K562 (cell line): ENCODE results near the gene OR52I2. TPM values are rescaled to one million over a fixed set of nuclear protein-coding genes. Genes with fewer than 3 reads are reported as not detected.

ENCODE experiments used
- ATAC-seq: fragments of 200-7000 bp; cut with Tn5 transposase; 3 replicates; pipeline ENCODE4 v1.9.1; 2020; ENCODE audit warnings: moderate library complexity
- BruUV-seq: library from RNA; stranded (reverse); fragments of 400-500 nt; replicated peaks from 2 replicates; lab custom pipeline; 2021; lab: Mats Ljungman, UMichigan
- CTCF ChIA-PET: fragments of 300-600 bp; formaldehyde crosslinking; extraction: SDS; loops from one replicate; lab custom pipeline; 2021; ENCODE audit warnings: low intra/inter-chr PET ratio; lab: Yijun Ruan, JAX
- POLR2A ChIA-PET: fragments of 300-600, 350-650 bp; sonication (Branson Sonifier 250); formaldehyde crosslinking; extraction: SDS; loops from one replicate; lab custom pipeline; 2021; ENCODE audit warnings: antibody characterized with exemption, inconsistent platforms; lab: Yijun Ruan, JAX
- DNase-seq, 4 experiments: peaks; one replicate each; pipeline versions ENCODE4 v3.0.0 to v3.0.0-alpha.2; 2011 to 2018; ENCODE audit warnings: low spot score in 3 of 4, mixed read lengths in 3 of 4; ENCODE audit errors: extremely low read depth in 1 of 4
- FAIRE-seq: peaks from 2 replicates; lab custom pipeline; 2011; peaks lifted over from hg19 to GRCh38; lab: Jason Lieb, UNC
- H2AFZ ChIP-seq: 2 replicates; pipeline ENCODE4 v1.6.0; 2011; ENCODE audit warnings: low read depth, low read length, control low read depth, inconsistent platforms
- H3K27ac ChIP-seq: fragments of 200-600 bp; 3 replicates; pipeline ENCODE4 v1.8.0; 2011; ENCODE audit warnings: low read depth, mild to moderate bottlenecking, control low read depth, inconsistent platforms, low read length, moderate library complexity, mixed read lengths; ENCODE audit errors: extremely low read depth
- H3K27me3 ChIP-seq, 2 experiments: fragments of 300-600 bp in 1 of 2; 2 replicates in 1 of 2; 3 replicates in 1 of 2; pipeline versions ENCODE4 v1.6.0 to v1.8.0; 2011; ENCODE audit warnings: inconsistent platforms in 2 of 2, low read length in 2 of 2, mild to moderate bottlenecking in 1 of 2, mixed read lengths in 1 of 2, moderate library complexity in 1 of 2; ENCODE audit not compliant: control insufficient read depth in 2 of 2, insufficient read depth in 2 of 2
- H3K36me3 ChIP-seq: fragments of 300-600 bp; 3 replicates; pipeline ENCODE4 v1.8.0; 2011; ENCODE audit warnings: mild to moderate bottlenecking, low read length, inconsistent platforms; ENCODE audit not compliant: control insufficient read depth, insufficient read depth
- H3K4me1 ChIP-seq, 2 experiments: fragments of 200-600 bp in 1 of 2; replicated peaks in 1 of 2; 2 replicates in 1 of 2; 3 replicates in 1 of 2; pipeline versions ENCODE4 v1.5.1 to v1.8.0; 2011; ENCODE audit warnings: inconsistent platforms in 2 of 2, low read length in 2 of 2, mild to moderate bottlenecking in 1 of 2, mixed read lengths in 1 of 2, moderate library complexity in 1 of 2; ENCODE audit not compliant: control insufficient read depth in 2 of 2, insufficient read depth in 2 of 2
- H3K4me2 ChIP-seq: 2 replicates; pipeline ENCODE4 v1.6.1; 2011; ENCODE audit warnings: low read length, control low read depth, inconsistent platforms, mixed read lengths; ENCODE audit not compliant: insufficient read depth
- H3K4me3 ChIP-seq: fragments of 200-600 bp; sonication (generic), shearing (Covaris generic); 2 replicates; pipeline ENCODE4 v1.5.1; 2016; ENCODE audit warnings: control low read depth, inconsistent platforms
- H3K79me2 ChIP-seq: fragments of 200-600 bp; 3 replicates; pipeline ENCODE4 v1.8.0; 2011; ENCODE audit warnings: low read length, inconsistent platforms; ENCODE audit not compliant: control insufficient read depth, insufficient read depth
- H3K9ac ChIP-seq, 2 experiments: 2 replicates each; pipeline versions ENCODE4 v1.6.0 to v1.6.1; 2011; ENCODE audit warnings: low read depth in 2 of 2, low read length in 2 of 2, control low read depth in 1 of 2, inconsistent platforms in 1 of 2, mild to moderate bottlenecking in 1 of 2, mixed read lengths in 1 of 2; ENCODE audit not compliant: insufficient read depth in 1 of 2
- H3K9me1 ChIP-seq: one replicate; pipeline ENCODE4 v1.6.0; 2011; ENCODE audit warnings: inconsistent platforms, mild to moderate bottlenecking, low read length, moderate library complexity; ENCODE audit not compliant: control insufficient read depth, insufficient read depth
- H3K9me3 ChIP-seq: replicated peaks from 2 replicates; pipeline ENCODE4 v1.5.1; 2011; ENCODE audit warnings: low read depth, low read length, inconsistent platforms; ENCODE audit not compliant: control insufficient read depth, insufficient read depth
- H4K20me1 ChIP-seq: replicated peaks from 2 replicates; pipeline ENCODE4 v1.6.1; 2011; ENCODE audit warnings: low read length, inconsistent platforms, mixed read lengths; ENCODE audit not compliant: control insufficient read depth, insufficient read depth
- CHCHD3 ChIP-seq: fragments of 250-450 bp; sonication (Bioruptor Pico); IDR thresholded peaks from 2 replicates; pipeline ENCODE4 v2.1.2; 2022; ENCODE audit warnings: mild to moderate bottlenecking
- CXXC5 ChIP-seq: fragments of 250-450 bp; sonication (Bioruptor Pico); IDR thresholded peaks from 2 replicates; pipeline ENCODE4 v1.8.0; 2022; ENCODE audit warnings: inconsistent platforms, mild to moderate bottlenecking, moderate library complexity
- E2F4 ChIP-seq: sonication (generic); formaldehyde crosslinking; IDR thresholded peaks from 2 replicates; pipeline ENCODE4 v1.8.0; 2022; ENCODE audit warnings: mild to moderate bottlenecking, low read depth, missing genetic modification reagents
- ELF1 ChIP-seq: fragments of 200-800 bp; sonication (Bioruptor generic); IDR thresholded peaks from 2 replicates; pipeline ENCODE4 v1.6.1; 2016; ENCODE audit warnings: missing genetic modification characterization, missing compliant biosample characterization
- FOSL1 ChIP-seq: fragments of 200-800 bp; sonication (Bioruptor generic); conservative IDR thresholded peaks from 2 replicates; pipeline ENCODE4 v1.6.1; 2016; ENCODE audit warnings: missing genetic modification characterization, missing compliant biosample characterization
- KLF16 ChIP-seq: IDR thresholded peaks from 2 replicates; pipeline ENCODE4 v1.6.1; 2016; ENCODE audit warnings: antibody characterized with exemption
- MAFF ChIP-seq: IDR thresholded peaks from 2 replicates; pipeline ENCODE4 v1.6.1; 2012; ENCODE audit warnings: low read length, improper control_type of control experiment
- MAFG ChIP-seq: fragments of 450-650 bp; conservative IDR thresholded peaks from 2 replicates; pipeline ENCODE4 v1.6.1; 2016; ENCODE audit warnings: missing genetic modification characterization, missing compliant biosample characterization
- MAX ChIP-seq: sonication (generic); formaldehyde crosslinking; IDR thresholded peaks from 2 replicates; pipeline ENCODE4 v1.9.0; 2022; ENCODE audit warnings: mild to moderate bottlenecking, missing genetic modification reagents
- PREB ChIP-seq: sonication (generic); formaldehyde crosslinking; IDR thresholded peaks from 2 replicates; pipeline ENCODE4 v1.8.1; 2023; ENCODE audit warnings: mild to moderate bottlenecking, missing genetic modification reagents
- PRPF4 ChIP-seq: fragments of 200-400 bp; formaldehyde crosslinking; IDR thresholded peaks from one replicate; pipeline ENCODE4 v1.6.1; 2017; ENCODE audit warnings: low read length, low read depth, mild to moderate bottlenecking; ENCODE audit not compliant: insufficient read depth, poor library complexity, severe bottlenecking
- THRA ChIP-seq: fragments of 450-650 bp; IDR thresholded peaks from 2 replicates; pipeline ENCODE4 v1.6.1; 2017; ENCODE audit warnings: mild to moderate bottlenecking, moderate library complexity
- ZBTB26 ChIP-seq: fragments of 450-650 bp; formaldehyde crosslinking; IDR thresholded peaks from 2 replicates; pipeline ENCODE4 v1.4.0; 2022; ENCODE audit warnings: missing genetic modification characterization
- ZBTB34 ChIP-seq: fragments of 250-450 bp; sonication (Bioruptor Pico); IDR thresholded peaks from 2 replicates; pipeline ENCODE4 v1.8.0; 2021; ENCODE audit warnings: mild to moderate bottlenecking, moderate library complexity
- ZC3H11A ChIP-seq: IDR thresholded peaks from 2 replicates; pipeline ENCODE4 v1.6.1; 2012; ENCODE audit warnings: low read depth, low read length, improper control_type of control experiment
- ZFPM2 ChIP-seq: fragments of 250-450 bp; sonication (Bioruptor Pico); IDR thresholded peaks from 2 replicates; pipeline ENCODE4 v1.5.1; 2022; ENCODE audit warnings: mild to moderate bottlenecking
- ZNF121 ChIP-seq: sonication (generic); formaldehyde crosslinking; conservative IDR thresholded peaks from 2 replicates; pipeline ENCODE4 v1.8.0; 2022; ENCODE audit warnings: missing genetic modification reagents
- ZNF134 ChIP-seq: fragments of 250-450 bp; sonication (Bioruptor Pico); conservative IDR thresholded peaks from 2 replicates; pipeline ENCODE4 v1.4.0; 2020
- ZNF316 ChIP-seq: fragments of 450-650 bp; IDR thresholded peaks from 2 replicates; pipeline ENCODE4 v1.6.1; 2016
- WGBS: fragments of 100-300 bp; shearing (Covaris generic); methylation state at CpG from one replicate; pipeline ENCODE4 v1.1.6; 2016; ENCODE audit warnings: low coverage, mixed read lengths; ENCODE audit not compliant: insufficient coverage; ENCODE audit errors: missing lambda C conversion rate; 5-methylcytosine and 5-hydroxymethylcytosine counted together
- in situ Hi-C: fragments of 300-500 bp; cut with MboI; formaldehyde crosslinking; loops from 4 replicates; pipeline ENCODE4 v1.15.0; 2018; ENCODE audit warnings: inconsistent platforms, mixed read lengths
- intact Hi-C: fragments of 100-400 bp; cut with micrococcal nuclease; formaldehyde crosslinking; loops from 2 replicates; pipeline ENCODE4 v1.14.2; 2022
- polyA plus RNA-seq, 8 experiments: library from polyadenylated mRNA; depleted of rRNA in 4 of 8; stranded (reverse) in 5 of 8; unstranded in 3 of 8; fragments of >200 nt; fragmentation: Nextera tagmentation in 2 of 8; fragmentation: Illumina TruSeq in 1 of 8; extraction: Ambion mirVana in 2 of 8; extraction: Trizol in 1 of 8; gene quantifications; 2 replicates each; pipeline versions ENCODE4 v1.2.1 to v1.2.3, GENCODE V29; 2011 to 2014; ENCODE audit warnings: inconsistent platforms in 1 of 8, missing spikeins in 1 of 8
- total RNA-seq, 7 experiments: library from RNA; depleted of rRNA in 6 of 7; stranded (reverse); fragments of >200 nt in 6 of 7; fragmentation: Illumina TruSeq in 2 of 7; extraction: Trizol in 2 of 7; gene quantifications; 2 replicates each; pipeline versions ENCODE4 v1.2.1 to v1.2.3, GENCODE V29; 2011 to 2021; ENCODE audit warnings: low replicate concordance in 1 of 7

OR52I2 gene
- total and polyA plus RNA-seq, 9 of the 15 experiments (the other 6 are each of a cell fraction or from before 2014, with no cell fraction given) = not detected

GRCh38 chr11:4578624-4579023, 2.9 kb upstream of the OR52I2 start:
- no peaks in the 10 kb centered on the region for H3K79me2 ChIP-seq
- no peak overlapping the region for H3K9ac ChIP-seq
- peaks cover 15 to 16% of the 10 kb centered on the region in 2 experiments; a peak in 4 of 5 replicates for H3K27me3 ChIP-seq
- H2AFZ ChIP-seq = no peak overlapping the region
- no peaks in the 10 kb centered on the region for H3K36me3 ChIP-seq
- H3K27ac ChIP-seq = no peak overlapping the region
- H3K4me2 ChIP-seq = no peak overlapping the region
- in situ Hi-C loops (no loop called here), intact Hi-C loops (no loop called here)
- no peak for FAIRE-seq
- H3K9me3 ChIP-seq = no peaks in the 10 kb centered on the region
- ChIA-PET CTCF (no interaction called here), POLR2A (no interaction called here)
- no peak overlapping the region for H3K4me3 ChIP-seq
- no TSS peak for BruUV-seq
- no peak for ATAC-seq
- H3K9me1 ChIP-seq = no peaks in the 10 kb centered on the region
- DNase-seq = no peak
- WGBS = 0% methylated on average over 6 of the region's 6 CpGs
- H4K20me1 ChIP-seq = no peaks in the 10 kb centered on the region
- H3K4me1 ChIP-seq = no peaks in the 10 kb centered on the region
- no peak for TF ChIP-seq CHCHD3
- TF ChIP-seq ZC3H11A = no peak
- peak; percentile 50 for TF ChIP-seq MAFG (tag)
- no peak for TF ChIP-seq CXXC5 (CRISPR knock-in tag)
- peak; percentile 53 for TF ChIP-seq MAFF
- TF ChIP-seq ZNF121 = no peak
- TF ChIP-seq MAX (CRISPR knock-in tag) = no peak
- TF ChIP-seq ZNF134 = no peak
- no peak for TF ChIP-seq ELF1
- TF ChIP-seq ZFPM2 (CRISPR knock-in tag) = no peak
- no peak for TF ChIP-seq KLF16
- TF ChIP-seq ZBTB34 = no peak
- TF ChIP-seq PRPF4 = no peak
- no peak for TF ChIP-seq FOSL1 (tag)
- no peak for TF ChIP-seq PREB (CRISPR knock-in tag)
- no peak for TF ChIP-seq E2F4 (CRISPR knock-in tag)
- peak; percentile 76 for TF ChIP-seq ZNF316
- TF ChIP-seq ZBTB26 (CRISPR knock-in tag) = no peak
- TF ChIP-seq THRA = no peak
